Panc1 (cell line): Measurements from ENCODE around the gene SLC5A6. TPM values are rescaled to one million over a fixed set of nuclear protein-coding genes. Genes with fewer than 3 reads are reported as not detected.

Source experiments
- ATAC-seq: fragments of 200-7000 bp; cut with Tn5 transposase; 2 replicates; pipeline ENCODE4 v1.9.1; 2020; ENCODE audit warnings: mild to moderate bottlenecking, moderate library complexity
- Bru-seq: library from RNA; stranded (reverse); fragments of 400-500 nt; gene quantifications from one replicate; lab custom pipeline; 2021; lab: Mats Ljungman, UMichigan
- BruChase-seq, 2 experiments: library from RNA; stranded (reverse); fragments of 400-500 nt; gene quantifications; one replicate each; lab custom pipeline; 2021; lab: Mats Ljungman, UMichigan
- BruUV-seq: library from RNA; stranded (reverse); fragments of 400-500 nt; replicated peaks from 2 replicates; lab custom pipeline; 2021; lab: Mats Ljungman, UMichigan
- CTCF ChIA-PET: fragments of 300-600 bp; sonication (Branson Sonifier 250); formaldehyde crosslinking; loops from one replicate; lab custom pipeline; 2022; ENCODE audit warnings: antibody characterized with exemption; lab: Charles Lee
- POLR2A ChIA-PET: fragments of 300-600 bp; sonication (Branson Sonifier 250); formaldehyde crosslinking; loops from one replicate; lab custom pipeline; 2022; ENCODE audit warnings: antibody characterized with exemption; lab: Charles Lee
- DNase-seq: peaks from one replicate; pipeline ENCODE4 v3.0.0-alpha.2; 2010; ENCODE audit warnings: low read depth, low spot score
- H3K27ac ChIP-seq: 2 replicates; pipeline ENCODE4 v1.5.1; 2011; ENCODE audit warnings: mild to moderate bottlenecking, low read length, inconsistent platforms
- H3K27me3 ChIP-seq: fragments of 200-500 bp; sonication (Bioruptor generic); 2 replicates; pipeline ENCODE4 v1.6.0; 2014; ENCODE audit warnings: low read length, inconsistent platforms; ENCODE audit not compliant: control insufficient read depth, insufficient read depth
- H3K36me3 ChIP-seq: fragments of 200-500 bp; sonication (Bioruptor generic); 2 replicates; pipeline ENCODE4 v1.5.1; 2014; ENCODE audit warnings: inconsistent platforms, mild to moderate bottlenecking, low read length, moderate library complexity; ENCODE audit not compliant: control insufficient read depth, insufficient read depth
- H3K4me1 ChIP-seq: 2 replicates; pipeline ENCODE4 v1.5.1; 2011; ENCODE audit warnings: inconsistent platforms, mild to moderate bottlenecking, low read length, moderate library complexity; ENCODE audit not compliant: control insufficient read depth, insufficient read depth
- H3K4me3 ChIP-seq, 2 experiments: 2 replicates each; pipeline ENCODE4 v1.5.1; 2011 to 2012; ENCODE audit warnings: low read depth in 2 of 2, low read length in 2 of 2, mild to moderate bottlenecking in 2 of 2, inconsistent platforms in 1 of 2, moderate library complexity in 1 of 2
- H3K9me3 ChIP-seq: fragments of 200-500 bp; sonication (Bioruptor generic); 2 replicates; pipeline ENCODE4 v1.5.1; 2014; ENCODE audit warnings: low read depth, mild to moderate bottlenecking, inconsistent platforms, low read length, moderate library complexity; ENCODE audit not compliant: control insufficient read depth, insufficient read depth
- CTCF ChIP-seq: fragments of 450-650 bp; IDR thresholded peaks from 2 replicates; pipeline ENCODE4 v1.5.1; 2017; ENCODE audit warnings: mild to moderate bottlenecking
- POLR2AphosphoS5 ChIP-seq: IDR thresholded peaks from 2 replicates; pipeline ENCODE4 v1.6.1; 2012; ENCODE audit warnings: mild to moderate bottlenecking, low read depth, low read length, moderate library complexity
- REST ChIP-seq, 2 experiments: IDR thresholded peaks; 2 replicates each; pipeline ENCODE4 v1.6.1; 2011 to 2012; ENCODE audit warnings: low read depth in 2 of 2, control low read depth in 1 of 2, low read length in 1 of 2, mild to moderate bottlenecking in 1 of 2, moderate library complexity in 1 of 2; ENCODE audit not compliant: insufficient read depth in 1 of 2
- SIN3A ChIP-seq: IDR thresholded peaks from 2 replicates; pipeline ENCODE4 v1.6.1; 2012; ENCODE audit warnings: low read depth, mild to moderate bottlenecking, low read length, moderate library complexity, borderline replicate concordance; ENCODE audit not compliant: insufficient read depth
- TCF7L2 ChIP-seq: IDR thresholded peaks from 2 replicates; pipeline ENCODE4 v1.6.1; 2011; ENCODE audit warnings: mild to moderate bottlenecking, low read depth, low read length, inconsistent platforms
- in situ Hi-C: cut with HindIII; loops from 2 replicates; pipeline ENCODE4 v1.10.0; 2016; ENCODE audit warnings: low sequenced_read_pairs, low pct_unique_long_range_greater_than_20kb
- intact Hi-C: fragments of 100-400 bp; cut with micrococcal nuclease; formaldehyde crosslinking; loops from one replicate; pipeline ENCODE4 v1.10.0; 2022; ENCODE audit not compliant: unreplicated experiment
- long read RNA-seq: library from polyadenylated mRNA; unstranded; transcript quantifications from one replicate; pipeline ENCODE4 v2.0.0, GENCODE V29; 2021; ENCODE audit not compliant: unreplicated experiment
- polyA plus RNA-seq: library from polyadenylated mRNA; unstranded; fragments of >200 nt; gene quantifications from one replicate; pipeline ENCODE4 v1.2.1, GENCODE V29; 2012; ENCODE audit warnings: missing spikeins; ENCODE audit not compliant: insufficient read length
- total RNA-seq: library from RNA; stranded (reverse); gene quantifications from one replicate; pipeline ENCODE4 v1.2.1, GENCODE V29; 2021; ENCODE audit not compliant: unreplicated experiment

SLC5A6 gene
- total RNA-seq, result 74.5 TPM
- polyA plus RNA-seq, result 51.2 TPM
- Bru-seq, nascent RNA, result percentile 78 among the genes with signal in this experiment
- percentile 88 among the genes with signal in this experiment for BruChase-seq, experiment 1, labeled RNA remaining after a 2-hour chase
- percentile 91 among the genes with signal in this experiment for BruChase-seq, experiment 2, labeled RNA remaining after a 6-hour chase
- long read RNA-seq, transcript SLC5A6-201 (17 exons, 3,231 nt), result major isoform, 26 of 178 reads
- long read RNA-seq, partial matches to known transcripts, result 39 of 178 reads
- long read RNA-seq, other reads (novel, unspliced or antisense), result 112 of 178 reads

DNA sequence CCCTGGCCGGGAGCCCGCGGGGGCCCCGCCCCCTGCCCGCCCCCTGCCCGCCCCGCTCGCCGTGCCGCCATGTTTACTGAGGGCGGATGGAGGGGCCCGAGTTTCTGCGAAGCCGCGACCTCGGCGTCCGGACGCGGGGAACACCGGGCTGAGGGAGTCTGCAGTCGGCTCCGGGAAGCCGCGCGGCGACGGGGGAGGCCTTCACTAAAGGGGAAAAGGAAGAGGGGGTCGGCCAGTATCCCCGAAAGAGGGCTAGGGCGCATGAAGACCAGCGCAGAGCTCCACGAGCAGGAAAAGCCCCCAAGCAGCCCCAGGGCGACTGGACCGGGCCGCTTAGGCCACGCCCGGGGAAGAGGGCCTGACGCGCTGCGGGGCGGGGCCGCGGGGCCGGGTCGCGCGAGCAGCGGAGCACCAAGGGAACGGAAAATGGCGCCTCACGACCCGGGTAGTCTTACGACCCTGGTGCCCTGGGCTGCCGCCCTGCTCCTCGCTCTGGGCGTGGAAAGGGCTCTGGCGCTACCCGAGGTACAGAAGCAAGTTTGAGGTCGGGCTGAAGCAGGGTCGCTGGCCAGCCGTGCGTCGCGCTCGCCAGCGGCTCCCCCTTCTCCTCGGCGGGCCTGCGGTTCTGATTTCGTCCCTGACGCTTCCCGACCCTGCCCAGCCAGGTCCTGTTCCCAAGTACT is at the start of gene SLC5A6, which contains the start of gene ATRAID:
Gene SLC5A6 (minus strand): TSS at position 326 of the 683 bp plus-strand sequence. CDS start 4,618 bp downstream, outside the sequence.
Gene ATRAID (plus strand): TSS at position 99 of the 683 bp plus-strand sequence. CDS start 328 bp downstream, at position 427.
- H3K9me3 ChIP-seq, result no peaks in the 10 kb centered on the region
- ATAC-seq (peak; percentile 96), DNase-seq (no peak)
- no TSS peak for BruUV-seq
- ChIA-PET CTCF (no interaction called here), POLR2A (interaction anchor here (0.6 to 0.9 kb wide), 4 partner anchors 22 to 1294 kb away, joined by 3 to 4 read pairs (median 4); no protein-coding TSS in a partner anchor)
- peak within 1 kb of the TSS; percentile 98 for H3K27ac ChIP-seq
- peaks cover 11% of the 10 kb centered on the region; the same call in 1 of the 2 replicates for H3K4me1 ChIP-seq
- TF ChIP-seq POLR2AphosphoS5 (peak; percentile 94), CTCF (no peak), SIN3A (peak; percentile 76; the same call in 1 of the 2 replicates), TCF7L2 (no peak), REST (IDR thresholded peaks at IDR 0.05; ENCODE audit: insufficient read depth in 1 of 2, low read depth in 2 of 2, low read length in 1 of 2) (0 out of 4 replicates have a peak, but pooled peaks of 1 of the 2 experiments have one; percentile 28)
- H3K4me3 ChIP-seq, result peak within 1 kb of the TSS; percentile 69 to 98
- no peaks in the 10 kb centered on the region for H3K27me3 ChIP-seq
- peaks cover 11% of the 10 kb centered on the region for H3K36me3 ChIP-seq
- intact Hi-C loops (no loop called here), in situ Hi-C loops (no loop called here)

GRCh38 chr2:27261241-27261925 is 49.3 kb upstream of the SLC5A6 start:
- Histone ChIP-seq H3K9me3 (no peaks in the 10 kb centered on the region), H3K27me3 (peaks cover 27% of the 10 kb centered on the region), H3K27ac (no peak overlapping the region), H3K4me1 (peaks cover 7% of the 10 kb centered on the region), H3K36me3 (no peaks in the 10 kb centered on the region), H3K4me3 (no peak overlapping the region)
- TF ChIP-seq POLR2AphosphoS5 (no peak), TCF7L2 (no peak), REST (IDR thresholded peaks at IDR 0.05; ENCODE audit: insufficient read depth in 1 of 2, low read depth in 2 of 2, low read length in 1 of 2) (no peak), CTCF (no peak), SIN3A (no peak)
- ChIA-PET CTCF (no interaction called here), POLR2A (no interaction called here)
- BruUV-seq, result no TSS peak
- no peak for DNase-seq
- no peak for ATAC-seq
- in situ Hi-C loops, result no loop called here
- intact Hi-C loops, result no loop called here
